ENCODE measurements around the gene ZBP1. TPM values are rescaled to one million over a fixed set of nuclear protein-coding genes. Genes with fewer than 3 reads are reported as not detected.
"Not testable (repeated sequence)": the region's sequence is repeated elsewhere in the genome, so short reads cannot be mapped to it uniquely, and the experiment has no call there.

The ZBP1 gene
- total RNA-seq, 1 experiment from 2014 or later, result 2.9 TPM

GRCh38 chr20:57638173-57638894, 18.1 kb upstream of the ZBP1 start:
- Histone ChIP-seq H3K36me3 (ENCODE audit: insufficient read depth, low read length) (no peaks in the 10 kb centered on the region), H3K9ac (ENCODE audit: low read length) (no peak overlapping the region), H3K79me2 (ENCODE audit: low read length) (no peaks in the 10 kb centered on the region), H3K9me2 (replicated peaks; ENCODE audit: insufficient read depth, low read length) (no peaks in the 10 kb centered on the region), H3K4me1 (ENCODE audit: low read length) (no peaks in the 10 kb centered on the region), H4K20me1 (ENCODE audit: insufficient read depth, low read depth, low read length) (no peaks in the 10 kb centered on the region), H3K27me3 (ENCODE audit: low read length) (peaks cover 2% of the 10 kb centered on the region; the same call in 1 of the 2 replicates), H3K4me2 (ENCODE audit: low read depth, low read length, poor library complexity, severe bottlenecking) (no peak overlapping the region), H3K9me3 (ENCODE audit: low read length) (no peaks in the 10 kb centered on the region), H2AFZ (ENCODE audit: low read length) (no peak overlapping the region), H3K4me3 (ENCODE audit: low read length) (no peak overlapping the region), H3K27ac (ENCODE audit: low read length) (no peak overlapping the region)
- no peak for DNase-seq

GRCh38 chr20:57633945-57634491, 13.8 kb upstream of the ZBP1 start:
- Histone ChIP-seq H3K79me2 (ENCODE audit: low read length) (no peaks in the 10 kb centered on the region), H3K4me1 (ENCODE audit: low read length) (no peaks in the 10 kb centered on the region), H3K4me2 (ENCODE audit: low read depth, low read length, poor library complexity, severe bottlenecking) (no peak overlapping the region), H3K9ac (ENCODE audit: low read length) (no peak overlapping the region), H3K9me3 (ENCODE audit: low read length) (no peaks in the 10 kb centered on the region), H2AFZ (ENCODE audit: low read length) (no peak overlapping the region), H3K4me3 (ENCODE audit: low read length) (no peak overlapping the region), H3K27me3 (ENCODE audit: low read length) (peaks cover 2% of the 10 kb centered on the region; the same call in 1 of the 2 replicates), H3K27ac (ENCODE audit: low read length) (no peak overlapping the region), H3K36me3 (ENCODE audit: insufficient read depth, low read length) (no peaks in the 10 kb centered on the region), H3K9me2 (replicated peaks; ENCODE audit: insufficient read depth, low read length) (no peaks in the 10 kb centered on the region), H4K20me1 (ENCODE audit: insufficient read depth, low read depth, low read length) (no peaks in the 10 kb centered on the region)
- no peak for DNase-seq

GRCh38 chr20:57632286-57632685, 12.1 kb upstream of the ZBP1 start:
- no peaks in the 10 kb centered on the region for H3K9me2 ChIP-seq (replicated peaks; ENCODE audit: insufficient read depth, low read length)
- H3K9ac ChIP-seq (ENCODE audit: low read length), result no peak overlapping the region
- no peak for DNase-seq
- no peak overlapping the region for H3K27ac ChIP-seq (ENCODE audit: low read length)
- H3K79me2 ChIP-seq (ENCODE audit: low read length), result no peaks in the 10 kb centered on the region
- no peaks in the 10 kb centered on the region for H4K20me1 ChIP-seq (ENCODE audit: insufficient read depth, low read depth, low read length)
- no peak overlapping the region for H3K4me2 ChIP-seq (ENCODE audit: low read depth, low read length, poor library complexity, severe bottlenecking)
- H3K27me3 ChIP-seq (ENCODE audit: low read length), result peaks cover 2% of the 10 kb centered on the region; the same call in 1 of the 2 replicates
- H3K4me3 ChIP-seq (ENCODE audit: low read length), result no peak overlapping the region
- H3K9me3 ChIP-seq (ENCODE audit: low read length), result no peaks in the 10 kb centered on the region
- peaks cover 12% of the 10 kb centered on the region for H3K4me1 ChIP-seq (ENCODE audit: low read length)
- H3K36me3 ChIP-seq (ENCODE audit: insufficient read depth, low read length), result no peaks in the 10 kb centered on the region
- no peak overlapping the region for H2AFZ ChIP-seq (ENCODE audit: low read length)

- H3K9me3 ChIP-seq (ENCODE audit: low read length), result no peaks in the 10 kb centered on the region
- DNase-seq, result no peak
- H4K20me1 ChIP-seq (ENCODE audit: insufficient read depth, low read depth, low read length), result no peaks in the 10 kb centered on the region
- peaks cover 12% of the 10 kb centered on the region for H3K4me1 ChIP-seq (ENCODE audit: low read length)
- no peak overlapping the region for H2AFZ ChIP-seq (ENCODE audit: low read length)
- H3K9me2 ChIP-seq (replicated peaks; ENCODE audit: insufficient read depth, low read length), result no peaks in the 10 kb centered on the region
- H3K27ac ChIP-seq (ENCODE audit: low read length), result no peak overlapping the region
- no peaks in the 10 kb centered on the region for H3K36me3 ChIP-seq (ENCODE audit: insufficient read depth, low read length)
- no peaks in the 10 kb centered on the region for H3K27me3 ChIP-seq (ENCODE audit: low read length)
- H3K79me2 ChIP-seq (ENCODE audit: low read length), result no peaks in the 10 kb centered on the region
- no peak overlapping the region for H3K4me3 ChIP-seq (ENCODE audit: low read length)
- no peak overlapping the region for H3K9ac ChIP-seq (ENCODE audit: low read length)
- no peak overlapping the region for H3K4me2 ChIP-seq (ENCODE audit: low read depth, low read length, poor library complexity, severe bottlenecking)
Measured at GRCh38 chr20:57630061-57630460, 9.8 kb upstream of the ZBP1 start.

- H4K20me1 ChIP-seq (ENCODE audit: insufficient read depth, low read depth, low read length); H3K9ac ChIP-seq (ENCODE audit: low read length); H3K79me2 ChIP-seq (ENCODE audit: low read length); H3K9me3 ChIP-seq (ENCODE audit: low read length); H3K36me3 ChIP-seq (ENCODE audit: insufficient read depth, low read length); H3K9me2 ChIP-seq (replicated peaks; ENCODE audit: insufficient read depth, low read length); H3K4me2 ChIP-seq (ENCODE audit: low read depth, low read length, poor library complexity, severe bottlenecking); H3K4me3 ChIP-seq (ENCODE audit: low read length); DNase-seq; H3K27ac ChIP-seq (ENCODE audit: low read length); H3K27me3 ChIP-seq (ENCODE audit: low read length); H2AFZ ChIP-seq (ENCODE audit: low read length): not testable (repeated sequence)
- peaks cover 12% of the 10 kb centered on the region for H3K4me1 ChIP-seq (ENCODE audit: low read length)
Measured at GRCh38 chr20:57629491-57629901, 9.3 kb upstream of the ZBP1 start.

GRCh38 chr20:57628962-57629308, 8.7 kb upstream of the ZBP1 start:
- H3K4me3 ChIP-seq (ENCODE audit: low read length); DNase-seq; H2AFZ ChIP-seq (ENCODE audit: low read length); H3K9me2 ChIP-seq (replicated peaks; ENCODE audit: insufficient read depth, low read length); H3K36me3 ChIP-seq (ENCODE audit: insufficient read depth, low read length); H4K20me1 ChIP-seq (ENCODE audit: insufficient read depth, low read depth, low read length); H3K27ac ChIP-seq (ENCODE audit: low read length); H3K4me2 ChIP-seq (ENCODE audit: low read depth, low read length, poor library complexity, severe bottlenecking); H3K9ac ChIP-seq (ENCODE audit: low read length); H3K27me3 ChIP-seq (ENCODE audit: low read length); H3K9me3 ChIP-seq (ENCODE audit: low read length); H3K79me2 ChIP-seq (ENCODE audit: low read length): not testable (repeated sequence)
- H3K4me1 ChIP-seq (ENCODE audit: low read length), result peaks cover 12% of the 10 kb centered on the region

GRCh38 chr20:57628047-57628961, 8.1 kb upstream of the ZBP1 start:
- no peaks in the 10 kb centered on the region for H3K9me2 ChIP-seq (replicated peaks; ENCODE audit: insufficient read depth, low read length)
- DNase-seq, result peak; percentile 86
- H3K4me3 ChIP-seq (ENCODE audit: low read length), result no peak overlapping the region
- peak overlapping the region; percentile 46 for H3K9ac ChIP-seq (ENCODE audit: low read length)
- no peaks in the 10 kb centered on the region for H3K9me3 ChIP-seq (ENCODE audit: low read length)
- no peaks in the 10 kb centered on the region for H3K36me3 ChIP-seq (ENCODE audit: insufficient read depth, low read length)
- H3K4me1 ChIP-seq (ENCODE audit: low read length), result peaks cover 12% of the 10 kb centered on the region
- H3K79me2 ChIP-seq (ENCODE audit: low read length), result no peaks in the 10 kb centered on the region
- H3K27me3 ChIP-seq (ENCODE audit: low read length), result no peaks in the 10 kb centered on the region
- H2AFZ ChIP-seq (ENCODE audit: low read length), result peak overlapping the region; percentile 88
- peak overlapping the region; percentile 69 for H3K27ac ChIP-seq (ENCODE audit: low read length)
- no peaks in the 10 kb centered on the region for H4K20me1 ChIP-seq (ENCODE audit: insufficient read depth, low read depth, low read length)
- peak overlapping the region; percentile 60 for H3K4me2 ChIP-seq (ENCODE audit: low read depth, low read length, poor library complexity, severe bottlenecking)

- peak overlapping the region; percentile 88; the same call in 1 of the 2 replicates for H2AFZ ChIP-seq (ENCODE audit: low read length)
- H3K4me2 ChIP-seq (ENCODE audit: low read depth, low read length, poor library complexity, severe bottlenecking), result no peak overlapping the region
- no peak for DNase-seq
- H3K9ac ChIP-seq (ENCODE audit: low read length), result no peak overlapping the region
- H4K20me1 ChIP-seq (ENCODE audit: insufficient read depth, low read depth, low read length), result no peaks in the 10 kb centered on the region
- peaks cover 12% of the 10 kb centered on the region for H3K4me1 ChIP-seq (ENCODE audit: low read length)
- H3K79me2 ChIP-seq (ENCODE audit: low read length), result no peaks in the 10 kb centered on the region
- no peaks in the 10 kb centered on the region for H3K9me3 ChIP-seq (ENCODE audit: low read length)
- no peak overlapping the region for H3K27ac ChIP-seq (ENCODE audit: low read length)
- H3K27me3 ChIP-seq (ENCODE audit: low read length), result no peaks in the 10 kb centered on the region
- no peak overlapping the region for H3K4me3 ChIP-seq (ENCODE audit: low read length)
- H3K9me2 ChIP-seq (replicated peaks; ENCODE audit: insufficient read depth, low read length), result no peaks in the 10 kb centered on the region
- H3K36me3 ChIP-seq (ENCODE audit: insufficient read depth, low read length), result no peaks in the 10 kb centered on the region
Measured at GRCh38 chr20:57627339-57627738, 7.1 kb upstream of the ZBP1 start.
